SIG-M5 treated with dmso at 0.1 percent for 504 hours (cell line): ENCODE data around the gene HOXA13.

ENCODE experiments used
- DNase-seq: peaks from one replicate; lab custom pipeline; 2025; ENCODE audit not compliant: unreplicated experiment; lab: John Stamatoyannopoulos, UW

The HOXA13 gene

GRCh38 chr7:27193335-27194001 is 6.4 kb downstream of the HOXA13 start:
- DNase-seq = no peak

- DNase-seq = peak; percentile 47
Measured at GRCh38 chr7:27192546-27193334, 7.2 kb downstream of the HOXA13 start.

GRCh38 chr7:27191833-27192545 is 7.9 kb downstream of the HOXA13 start:
- no peak for DNase-seq

- no peak for DNase-seq
Measured at GRCh38 chr7:27191161-27191731, 8.6 kb downstream of the HOXA13 start.

- no peak for DNase-seq
Measured at GRCh38 chr7:27189997-27190748, 9.7 kb downstream of the HOXA13 start.

- DNase-seq = no peak
Measured at GRCh38 chr7:27189295-27189996, 10.4 kb downstream of the HOXA13 start.

- peak; percentile 47 for DNase-seq
Measured at GRCh38 chr7:27188386-27189294, 11.3 kb downstream of the HOXA13 start.

- DNase-seq = no peak
Measured at GRCh38 chr7:27187475-27188385, 12.2 kb downstream of the HOXA13 start.

- no peak for DNase-seq
Measured at GRCh38 chr7:27186668-27187474, 13.0 kb downstream of the HOXA13 start.

- DNase-seq = no peak
Measured at GRCh38 chr7:27185854-27186667, 13.8 kb downstream of the HOXA13 start.

- DNase-seq = peak; percentile 57
Measured at GRCh38 chr7:27185013-27185853, 14.7 kb downstream of the HOXA13 start, which contains the start of gene HOXA11. Gene HOXA11 (minus strand): TSS chr7:27185232. CDS start chr7:27185144, 88 bp downstream.

- DNase-seq = peak; percentile 35
Measured at GRCh38 chr7:27184337-27185012, 15.4 kb downstream of the HOXA13 start.

- DNase-seq = no peak
Measured at GRCh38 chr7:27183682-27184336, 16.1 kb downstream of the HOXA13 start.
